CD14-positive monocyte (primary cell): Measurements from ENCODE around the gene SCAF11. TPM values are rescaled to one million over a fixed set of nuclear protein-coding genes. Genes with fewer than 3 reads are reported as not detected.

Source experiments
- DNase-seq, 3 donors: peaks; one replicate each; pipeline ENCODE4 v3.0.0-alpha.2; 2011 to 2022
- H2AFZ ChIP-seq: 2 replicates; pipeline ENCODE4 v1.6.0; 2012; ENCODE audit warnings: mild to moderate bottlenecking, low read depth, low read length, inconsistent platforms; ENCODE audit not compliant: insufficient read depth, poor library complexity, severe bottlenecking
- H3K27ac ChIP-seq, 2 donors: 1 replicate in 1 of 2; 2 replicates in 1 of 2; pipeline ENCODE4 v1.5.1; 2012 to 2013; ENCODE audit warnings: low read length in 2 of 2, control low read depth in 1 of 2, inconsistent platforms in 1 of 2, low read depth in 1 of 2, mild to moderate bottlenecking in 1 of 2
- H3K27me3 ChIP-seq, 2 donors: one replicate each; pipeline versions ENCODE4 v1.6.0 to v1.6.1; 2011 to 2013; ENCODE audit warnings: low read length in 2 of 2; ENCODE audit not compliant: control insufficient read depth in 2 of 2, insufficient read depth in 2 of 2
- H3K36me3 ChIP-seq, 2 donors: replicated peaks in 1 of 2; 1 replicate in 1 of 2; 2 replicates in 1 of 2; pipeline versions ENCODE4 v1.5.1 to v1.6.1; 2012 to 2013; ENCODE audit warnings: low read length in 2 of 2, control low read depth in 1 of 2, inconsistent platforms in 1 of 2, mild to moderate bottlenecking in 1 of 2; ENCODE audit not compliant: insufficient read depth in 2 of 2, control insufficient read depth in 1 of 2
- H3K4me1 ChIP-seq, 2 donors: 1 replicate in 1 of 2; 2 replicates in 1 of 2; pipeline versions ENCODE4 v1.5.1 to v1.6.1; 2012 to 2013; ENCODE audit warnings: low read length in 2 of 2, control low read depth in 1 of 2, inconsistent platforms in 1 of 2, mild to moderate bottlenecking in 1 of 2, moderate library complexity in 1 of 2; ENCODE audit not compliant: insufficient read depth in 2 of 2, control insufficient read depth in 1 of 2
- H3K4me2 ChIP-seq: replicated peaks from 2 replicates; pipeline ENCODE3; 2012; ENCODE audit warnings: low read length, moderate library complexity, mild to moderate bottlenecking; ENCODE audit not compliant: poor library complexity, severe bottlenecking; ENCODE audit errors: extremely low read depth
- H3K4me3 ChIP-seq, 3 experiments: fragments of 200-600 bp in 1 of 3; sonication (generic) in 1 of 3; replicated peaks in 1 of 3; 1 replicate in 2 of 3; 2 replicates in 1 of 3; pipeline ENCODE4 v1.5.1; 2011 to 2013; ENCODE audit warnings: low read length in 3 of 3, mild to moderate bottlenecking in 3 of 3, control low read depth in 2 of 3, low read depth in 2 of 3, inconsistent platforms in 1 of 3, moderate library complexity in 1 of 3
- H3K79me2 ChIP-seq: 2 replicates; pipeline ENCODE4 v1.6.0; 2012; ENCODE audit warnings: mild to moderate bottlenecking, control low read depth, inconsistent platforms, low read length, moderate library complexity; ENCODE audit not compliant: insufficient read depth
- H3K9ac ChIP-seq: 2 replicates; pipeline ENCODE4 v1.6.0; 2017; ENCODE audit warnings: low read length, mild to moderate bottlenecking; ENCODE audit not compliant: insufficient read depth, poor library complexity, severe bottlenecking
- H3K9me3 ChIP-seq, 2 donors: replicated peaks in 1 of 2; 1 replicate in 1 of 2; 2 replicates in 1 of 2; pipeline versions ENCODE4 v1.5.1 to v1.6.1; 2012 to 2013; ENCODE audit warnings: low read length in 2 of 2, control low read depth in 1 of 2; ENCODE audit not compliant: control insufficient read depth in 1 of 2, insufficient read depth in 1 of 2
- H4K20me1 ChIP-seq: 2 replicates; pipeline ENCODE4 v1.6.0; 2012; ENCODE audit warnings: mild to moderate bottlenecking, low read length, control low read depth, moderate library complexity; ENCODE audit not compliant: insufficient read depth
- H3K27ac Mint-ChIP-seq, 7 donors: one replicate each; pipeline ENCODE4 v1.8.0; 2020; ENCODE audit warnings: mild to moderate bottlenecking in 7 of 7, mixed read lengths in 7 of 7, moderate library complexity in 6 of 7, inconsistent platforms in 2 of 7
- H3K27me3 Mint-ChIP-seq, 3 donors: one replicate each; pipeline ENCODE4 v1.8.0; 2021 to 2022; ENCODE audit warnings: low read depth in 3 of 3, mild to moderate bottlenecking in 3 of 3, mixed read lengths in 3 of 3, moderate library complexity in 3 of 3, inconsistent platforms in 1 of 3
- H3K36me3 Mint-ChIP-seq, 2 donors: one replicate each; pipeline ENCODE4 v1.8.0; 2020; ENCODE audit warnings: mixed read lengths in 2 of 2, inconsistent platforms in 1 of 2, mild to moderate bottlenecking in 1 of 2
- H3K4me1 Mint-ChIP-seq: one replicate; pipeline ENCODE4 v1.8.0; 2020; ENCODE audit warnings: mild to moderate bottlenecking, mixed read lengths
- H3K4me3 Mint-ChIP-seq, 2 donors: one replicate each; pipeline ENCODE4 v1.8.0; 2020; ENCODE audit warnings: mild to moderate bottlenecking in 2 of 2, mixed read lengths in 2 of 2, moderate library complexity in 1 of 2
- H3K9me3 Mint-ChIP-seq, 7 donors: one replicate each; pipeline ENCODE4 v1.8.0; 2020 to 2022; ENCODE audit warnings: mixed read lengths in 7 of 7, mild to moderate bottlenecking in 6 of 7, moderate library complexity in 6 of 7, inconsistent platforms in 2 of 7
- WGBS: methylation state at CpG from one replicate; pipeline ENCODE4 v1.1.5; 2013; ENCODE audit warnings: missing lambda C conversion rate; ENCODE audit not compliant: insufficient coverage; 5-methylcytosine and 5-hydroxymethylcytosine counted together
- intact Hi-C, 2 donors: fragments of 100-400 bp; cut with micrococcal nuclease; formaldehyde crosslinking; loops; one replicate each; pipeline versions ENCODE4 v1.15.0 to v1.15.1; 2023
- polyA plus RNA-seq, 3 donors: library from polyadenylated mRNA; depleted of rRNA in 1 of 3; unstranded in 2 of 3; stranded (reverse) in 1 of 3; fragments of 300-500 nt in 2 of 3; fragments of >200 nt in 1 of 3; fragmentation: Illumina TruSeq in 2 of 3; gene quantifications; 1 replicate in 2 of 3; 2 replicates in 1 of 3; pipeline ENCODE4 v1.2.3, GENCODE V29; 2012 to 2021
- TF ChIP-seq, protein P1 (sequence below): fragments of 200-600 bp; IDR thresholded peaks from one replicate; pipeline ENCODE4 v1.8.0; 2022; ENCODE audit warnings: antibody characterized with exemption, mild to moderate bottlenecking

Gene SCAF11
- polyA plus RNA-seq, 3 donors, result 32.6 to 73.4 (median 56.1) TPM

DNA sequence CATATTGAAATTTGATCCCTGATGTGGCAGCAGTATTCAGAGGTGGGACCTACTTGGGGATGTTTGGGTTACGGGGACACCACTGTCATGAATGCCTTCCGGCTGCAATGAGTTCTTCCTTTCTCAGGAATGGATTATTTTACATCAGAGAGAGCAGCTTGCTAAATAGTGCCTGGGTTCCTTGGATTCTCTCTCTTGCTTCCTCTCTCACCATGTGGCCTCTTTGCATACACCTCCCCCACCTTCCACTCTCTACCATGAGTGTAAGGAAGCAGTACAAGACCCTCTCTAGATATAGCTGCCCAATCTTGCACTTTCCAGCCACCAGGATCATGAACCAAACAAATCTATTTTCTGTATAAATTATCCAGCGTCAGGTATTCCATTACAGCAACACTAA is 15.4 kb upstream of the SCAF11 start:
- no peaks in the 10 kb centered on the region for H3K27me3 ChIP-seq
- Mint-ChIP-seq H3K27me3 (no peaks in the 10 kb centered on the region), H3K9me3 (no peaks in the 10 kb centered on the region), H3K4me1 (no peaks in the 10 kb centered on the region), H3K27ac (no peak overlapping the region), H3K36me3 (no peaks in the 10 kb centered on the region), H3K4me3 (no peak overlapping the region)
- no peak overlapping the region for H2AFZ ChIP-seq
- H3K79me2 ChIP-seq, result no peaks in the 10 kb centered on the region
- H3K27ac ChIP-seq, result no peak overlapping the region
- H3K9ac ChIP-seq, result no peak overlapping the region
- H3K4me1 ChIP-seq, result no peaks in the 10 kb centered on the region
- H4K20me1 ChIP-seq, result no peaks in the 10 kb centered on the region
- DNase-seq, result no peak
- H3K4me2 ChIP-seq, result no peak overlapping the region
- WGBS, result no CpG with 5 or more reads among the region's 3 CpGs
- intact Hi-C loops, result no loop called here
- no peaks in the 10 kb centered on the region for H3K9me3 ChIP-seq
- H3K4me3 ChIP-seq, result no peak overlapping the region
- H3K36me3 ChIP-seq, result no peaks in the 10 kb centered on the region
- TF ChIP-seq, protein P1, sequence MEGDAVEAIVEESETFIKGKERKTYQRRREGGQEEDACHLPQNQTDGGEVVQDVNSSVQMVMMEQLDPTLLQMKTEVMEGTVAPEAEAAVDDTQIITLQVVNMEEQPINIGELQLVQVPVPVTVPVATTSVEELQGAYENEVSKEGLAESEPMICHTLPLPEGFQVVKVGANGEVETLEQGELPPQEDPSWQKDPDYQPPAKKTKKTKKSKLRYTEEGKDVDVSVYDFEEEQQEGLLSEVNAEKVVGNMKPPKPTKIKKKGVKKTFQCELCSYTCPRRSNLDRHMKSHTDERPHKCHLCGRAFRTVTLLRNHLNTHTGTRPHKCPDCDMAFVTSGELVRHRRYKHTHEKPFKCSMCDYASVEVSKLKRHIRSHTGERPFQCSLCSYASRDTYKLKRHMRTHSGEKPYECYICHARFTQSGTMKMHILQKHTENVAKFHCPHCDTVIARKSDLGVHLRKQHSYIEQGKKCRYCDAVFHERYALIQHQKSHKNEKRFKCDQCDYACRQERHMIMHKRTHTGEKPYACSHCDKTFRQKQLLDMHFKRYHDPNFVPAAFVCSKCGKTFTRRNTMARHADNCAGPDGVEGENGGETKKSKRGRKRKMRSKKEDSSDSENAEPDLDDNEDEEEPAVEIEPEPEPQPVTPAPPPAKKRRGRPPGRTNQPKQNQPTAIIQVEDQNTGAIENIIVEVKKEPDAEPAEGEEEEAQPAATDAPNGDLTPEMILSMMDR, result no peak

DNA sequence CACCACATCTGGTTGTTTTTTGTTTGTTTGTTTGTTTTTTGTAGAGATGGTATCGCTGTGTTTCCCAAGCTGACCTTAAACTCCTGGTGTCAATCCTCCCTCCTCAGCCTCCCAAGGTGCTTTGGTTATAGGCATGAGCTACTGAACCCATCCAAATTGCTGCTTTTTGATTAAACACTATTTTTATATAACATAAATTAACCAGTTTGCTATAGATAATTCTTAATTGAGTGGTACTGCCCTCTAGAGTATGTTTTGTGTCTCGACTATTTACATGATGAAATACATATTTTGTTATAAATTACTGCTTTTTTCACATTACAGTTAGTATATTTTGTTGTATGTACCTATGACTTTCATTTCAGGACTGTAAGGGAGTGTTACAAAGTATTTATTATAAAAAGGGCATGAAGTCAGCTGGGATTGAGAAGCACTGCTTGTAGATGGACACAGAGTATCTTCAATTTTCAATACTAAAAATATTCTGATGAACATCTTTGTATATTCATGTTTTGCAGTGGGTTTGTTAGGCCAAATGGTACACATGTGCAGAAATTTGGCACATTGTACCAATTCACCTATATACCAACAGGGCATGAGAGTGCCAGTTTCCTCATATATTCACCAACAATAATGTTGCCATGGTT is 14.9 kb upstream of the SCAF11 start:
- Mint-ChIP-seq H3K27ac (no peak overlapping the region), H3K36me3 (no peaks in the 10 kb centered on the region), H3K27me3 (peaks cover 0 to 1% (median 0%) of the 10 kb centered on the region in 3 donors), H3K4me3 (no peak overlapping the region), H3K9me3 (peaks cover 0 to 3% (median 2%) of the 10 kb centered on the region in 7 donors), H3K4me1 (no peaks in the 10 kb centered on the region)
- H3K4me3 ChIP-seq, result no peak overlapping the region
- H3K79me2 ChIP-seq, result no peaks in the 10 kb centered on the region
- WGBS, result no CpG with 5 or more reads among the region's 2 CpGs
- H3K27ac ChIP-seq, result no peak overlapping the region
- H4K20me1 ChIP-seq, result no peaks in the 10 kb centered on the region
- intact Hi-C loops, result no loop called here
- no peaks in the 10 kb centered on the region for H3K36me3 ChIP-seq
- no peaks in the 10 kb centered on the region for H3K9me3 ChIP-seq
- no peak for DNase-seq
- no peaks in the 10 kb centered on the region for H3K4me1 ChIP-seq
- H2AFZ ChIP-seq, result no peak overlapping the region
- TF ChIP-seq, protein P1, result peak; percentile 43
- H3K27me3 ChIP-seq, result no peaks in the 10 kb centered on the region
- no peak overlapping the region for H3K9ac ChIP-seq
- H3K4me2 ChIP-seq, result no peak overlapping the region
